SK-N-MC (cell line): ENCODE results near the gene TNFAIP1.

Experiments
- DNase-seq: peaks from one replicate; pipeline ENCODE4 v3.0.0-alpha.2; 2011; ENCODE audit warnings: low read depth, low spot score
- H3K27ac ChIP-seq: fragments of 200-600 bp; sonication (generic); 2 replicates; pipeline ENCODE4 v1.5.1; 2016; ENCODE audit warnings: mixed run types
- H3K36me3 ChIP-seq: fragments of 200-600 bp; sonication (generic); 2 replicates; pipeline ENCODE4 v1.6.1; 2017; ENCODE audit warnings: antibody characterized with exemption, low read length, mixed read lengths; ENCODE audit not compliant: insufficient read depth
- H3K4me3 ChIP-seq: fragments of 200-600 bp; sonication (generic); 2 replicates; pipeline ENCODE4 v1.5.1; 2016
- H3K9ac ChIP-seq: fragments of 200-600 bp; sonication (generic); 2 replicates; pipeline ENCODE4 v1.8.0; 2017; ENCODE audit warnings: mixed run types, mixed read lengths; ENCODE audit not compliant: insufficient read length
- H3K9me3 ChIP-seq: fragments of 200-600 bp; sonication (generic); 2 replicates; pipeline ENCODE4 v1.6.1; 2017; ENCODE audit warnings: low read depth, mild to moderate bottlenecking, antibody characterized with exemption, low read length, moderate library complexity, mixed read lengths
- EZH2 ChIP-seq: fragments of 200-600 bp; sonication (generic); IDR thresholded peaks from one replicate; pipeline ENCODE4 v1.6.1; 2017; ENCODE audit warnings: antibody characterized with exemption
- FOXP2 ChIP-seq: optimal IDR thresholded peaks from 2 replicates; pipeline ENCODE3; 2011; ENCODE audit warnings: mild to moderate bottlenecking, moderate library complexity; ENCODE audit not compliant: insufficient read depth; ENCODE audit errors: extremely low read length, control extremely low read depth
- POLR2AphosphoS5 ChIP-seq: IDR thresholded peaks from 2 replicates; pipeline ENCODE4 v1.6.1; 2012; ENCODE audit warnings: mild to moderate bottlenecking, low read depth, low read length, borderline replicate concordance

Gene TNFAIP1

DNA sequence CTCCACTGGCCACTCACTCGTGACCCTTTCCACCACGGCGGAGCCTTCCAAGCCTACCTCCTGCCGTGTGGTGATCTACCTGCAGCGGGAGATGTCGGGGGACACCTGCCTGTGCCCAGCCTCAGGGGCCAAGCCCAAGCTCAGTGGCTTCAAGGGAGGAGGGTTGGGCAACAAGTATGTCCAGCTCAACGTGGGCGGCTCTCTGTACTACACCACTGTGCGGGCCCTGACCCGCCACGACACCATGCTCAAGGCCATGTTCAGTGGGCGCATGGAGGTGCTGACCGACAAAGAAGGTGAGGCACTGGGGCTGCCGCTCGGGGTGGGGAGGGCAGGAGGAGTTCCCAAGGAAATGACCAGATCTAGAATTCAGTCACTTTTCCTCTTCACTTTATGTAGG is 3.9 kb downstream of the TNFAIP1 start:
- peaks cover 18% of the 10 kb centered on the region; the same call in 1 of the 2 replicates for H3K36me3 ChIP-seq
- H3K9me3 ChIP-seq, result no peaks in the 10 kb centered on the region
- DNase-seq, result no peak
- TF ChIP-seq EZH2, result no peak
- no peak for TF ChIP-seq FOXP2
- no peak for TF ChIP-seq POLR2AphosphoS5
- H3K9ac ChIP-seq, result no peak overlapping the region
- no peak overlapping the region for H3K4me3 ChIP-seq
- no peak overlapping the region for H3K27ac ChIP-seq

DNA sequence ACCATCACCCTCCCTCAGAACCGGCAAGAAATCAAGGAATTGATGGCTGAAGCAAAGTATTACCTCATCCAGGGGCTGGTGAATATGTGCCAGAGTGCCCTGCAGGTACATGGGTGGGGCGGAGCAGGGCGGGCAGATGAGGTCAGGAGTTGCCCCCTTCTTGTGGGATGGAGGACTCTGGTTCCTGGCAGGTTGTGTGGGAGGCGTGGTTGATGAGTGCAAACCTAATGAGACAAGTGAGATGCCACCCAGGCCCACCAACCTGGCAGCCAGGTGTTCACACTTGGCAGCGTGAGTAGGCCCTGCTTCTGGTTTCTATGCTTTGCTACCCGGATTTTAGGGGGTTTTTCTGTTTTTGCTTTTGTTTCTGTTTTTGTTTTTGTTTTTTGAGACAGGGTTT is 4.8 kb downstream of the TNFAIP1 start:
- TF ChIP-seq POLR2AphosphoS5, result no peak
- no peak for TF ChIP-seq FOXP2
- TF ChIP-seq EZH2, result no peak
- H3K9me3 ChIP-seq, result no peaks in the 10 kb centered on the region
- no peak overlapping the region for H3K4me3 ChIP-seq
- H3K27ac ChIP-seq, result no peak overlapping the region
- no peak overlapping the region for H3K9ac ChIP-seq
- H3K36me3 ChIP-seq, result peaks cover 20% of the 10 kb centered on the region; the same call in 1 of the 2 replicates
- DNase-seq, result no peak

DNA sequence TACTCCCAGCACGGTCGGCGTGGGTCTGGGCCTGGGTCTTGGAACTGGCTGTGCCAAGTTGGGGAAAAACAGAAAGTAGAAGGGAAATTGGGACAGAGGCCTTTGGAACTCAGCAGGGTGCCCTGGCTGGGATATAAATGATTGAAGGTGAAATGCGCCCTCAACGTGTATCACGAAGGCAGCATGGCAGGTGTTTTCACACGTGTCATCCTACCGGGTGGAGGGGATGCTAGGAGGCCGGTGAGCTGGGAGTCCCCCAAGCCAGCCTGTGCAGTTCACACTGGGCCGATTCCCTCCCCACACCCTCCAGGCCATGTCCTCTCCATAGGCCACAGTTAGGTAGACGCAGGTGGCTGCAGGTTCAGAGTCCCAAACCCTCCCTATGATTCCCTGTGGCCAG is 6.0 kb downstream of the TNFAIP1 start:
- Histone ChIP-seq H3K9me3 (no peaks in the 10 kb centered on the region), H3K27ac (no peak overlapping the region), H3K36me3 (peaks cover 20% of the 10 kb centered on the region; the same call in 1 of the 2 replicates), H3K4me3 (no peak overlapping the region), H3K9ac (no peak overlapping the region)
- TF ChIP-seq POLR2AphosphoS5 (no peak), FOXP2 (no peak), EZH2 (no peak)
- no peak for DNase-seq

DNA sequence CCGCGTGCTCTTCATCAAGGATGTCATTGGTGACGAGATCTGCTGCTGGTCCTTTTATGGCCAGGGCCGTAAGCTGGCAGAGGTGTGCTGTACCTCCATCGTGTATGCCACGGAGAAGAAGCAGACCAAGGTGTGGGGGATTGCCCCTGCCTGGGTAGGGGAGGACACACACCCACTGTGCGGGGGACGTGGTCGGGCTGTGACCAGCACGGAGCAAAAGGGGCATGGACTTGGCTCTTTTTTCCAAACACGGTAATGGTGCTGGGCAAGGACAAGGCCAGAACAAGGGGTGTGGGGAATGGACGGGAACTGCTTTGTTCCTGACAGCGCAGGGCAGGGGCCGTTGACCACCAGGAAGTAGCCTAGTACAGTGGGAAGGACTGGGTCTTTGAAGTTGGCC is 6.8 kb downstream of the TNFAIP1 start:
- no peak for DNase-seq
- Histone ChIP-seq H3K36me3 (peaks cover 27% of the 10 kb centered on the region), H3K9ac (no peak overlapping the region), H3K4me3 (no peak overlapping the region), H3K9me3 (no peaks in the 10 kb centered on the region), H3K27ac (no peak overlapping the region)
- TF ChIP-seq FOXP2 (no peak), POLR2AphosphoS5 (no peak), EZH2 (no peak)

DNA sequence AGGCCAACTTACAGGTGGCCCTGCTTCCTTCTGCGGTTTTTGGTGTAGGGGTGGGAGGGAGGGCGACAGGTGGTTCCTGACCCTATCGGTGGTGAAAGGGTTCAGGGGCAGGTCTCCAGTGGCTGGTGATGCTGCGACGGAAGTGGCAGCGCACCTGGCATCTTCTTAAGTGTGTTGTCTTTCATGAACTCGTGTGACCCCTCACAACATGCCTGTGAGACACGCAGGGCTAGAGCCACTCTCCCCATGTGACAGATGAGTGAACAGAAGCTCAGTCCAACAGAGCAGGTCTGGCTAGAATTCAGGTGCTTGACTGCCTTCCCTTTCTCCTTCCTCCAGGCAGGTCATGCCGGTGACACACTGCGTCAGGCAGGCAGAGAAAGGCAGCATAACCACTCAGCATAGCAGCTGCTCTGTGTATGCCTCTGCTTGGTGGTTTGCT is 8.0 kb downstream of the TNFAIP1 start:
- H3K9ac ChIP-seq, result no peak overlapping the region
- DNase-seq, result no peak
- H3K36me3 ChIP-seq, result peaks cover 37% of the 10 kb centered on the region
- H3K27ac ChIP-seq, result no peak overlapping the region
- no peaks in the 10 kb centered on the region for H3K9me3 ChIP-seq
- no peak for TF ChIP-seq POLR2AphosphoS5
- TF ChIP-seq FOXP2, result no peak
- H3K4me3 ChIP-seq, result no peak overlapping the region

DNA sequence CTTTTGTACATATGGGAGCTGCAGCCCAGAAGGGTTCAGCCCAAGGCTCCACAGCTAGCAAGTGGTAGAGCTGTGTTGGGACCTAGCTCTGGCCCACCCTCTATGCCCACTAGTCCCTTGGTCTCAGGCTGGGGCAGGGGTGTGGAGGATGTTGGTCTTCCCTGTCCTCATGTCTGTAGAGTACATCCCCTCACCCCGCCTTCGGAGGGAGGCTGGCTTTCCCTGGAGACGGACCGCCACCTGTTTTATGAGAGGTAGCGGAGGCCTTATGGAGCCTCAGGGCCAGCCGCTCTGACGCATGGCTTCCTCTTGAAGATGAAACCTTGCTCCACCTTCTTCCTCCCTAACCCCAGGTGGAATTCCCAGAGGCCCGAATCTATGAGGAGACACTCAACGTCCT is 8.4 kb downstream of the TNFAIP1 start:
- Histone ChIP-seq H3K4me3 (no peak overlapping the region), H3K9me3 (no peaks in the 10 kb centered on the region), H3K27ac (no peak overlapping the region), H3K9ac (no peak overlapping the region), H3K36me3 (peaks cover 42% of the 10 kb centered on the region)
- TF ChIP-seq FOXP2 (no peak), POLR2AphosphoS5 (no peak), EZH2 (no peak)
- DNase-seq, result no peak

DNA sequence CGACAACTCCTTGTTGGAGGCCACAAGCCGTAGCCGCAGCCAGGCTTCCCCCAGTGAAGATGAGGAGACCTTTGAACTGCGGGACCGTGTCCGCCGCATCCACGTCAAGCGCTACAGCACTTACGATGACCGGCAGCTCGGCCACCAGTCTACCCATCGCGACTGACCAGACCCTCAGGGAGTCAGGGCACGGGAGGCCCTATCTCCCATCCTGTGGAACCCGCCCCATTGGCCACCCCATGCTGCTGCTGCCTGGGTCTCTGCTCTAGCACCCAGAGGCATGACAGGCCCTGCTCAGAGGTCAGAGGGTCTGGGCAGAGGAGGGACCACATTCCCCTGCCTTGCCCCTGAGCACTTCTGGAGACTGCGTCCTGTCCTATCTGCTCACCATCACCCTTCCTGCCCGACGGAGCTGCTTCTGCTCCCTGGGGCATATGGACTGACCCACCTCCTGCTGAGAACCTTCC is 8.9 kb downstream of the TNFAIP1 start:
- Histone ChIP-seq H3K4me3 (no peak overlapping the region), H3K9me3 (no peaks in the 10 kb centered on the region), H3K9ac (no peak overlapping the region), H3K27ac (no peak overlapping the region), H3K36me3 (peaks cover 44% of the 10 kb centered on the region)
- TF ChIP-seq EZH2 (no peak), POLR2AphosphoS5 (no peak), FOXP2 (no peak)
- DNase-seq, result no peak

DNA sequence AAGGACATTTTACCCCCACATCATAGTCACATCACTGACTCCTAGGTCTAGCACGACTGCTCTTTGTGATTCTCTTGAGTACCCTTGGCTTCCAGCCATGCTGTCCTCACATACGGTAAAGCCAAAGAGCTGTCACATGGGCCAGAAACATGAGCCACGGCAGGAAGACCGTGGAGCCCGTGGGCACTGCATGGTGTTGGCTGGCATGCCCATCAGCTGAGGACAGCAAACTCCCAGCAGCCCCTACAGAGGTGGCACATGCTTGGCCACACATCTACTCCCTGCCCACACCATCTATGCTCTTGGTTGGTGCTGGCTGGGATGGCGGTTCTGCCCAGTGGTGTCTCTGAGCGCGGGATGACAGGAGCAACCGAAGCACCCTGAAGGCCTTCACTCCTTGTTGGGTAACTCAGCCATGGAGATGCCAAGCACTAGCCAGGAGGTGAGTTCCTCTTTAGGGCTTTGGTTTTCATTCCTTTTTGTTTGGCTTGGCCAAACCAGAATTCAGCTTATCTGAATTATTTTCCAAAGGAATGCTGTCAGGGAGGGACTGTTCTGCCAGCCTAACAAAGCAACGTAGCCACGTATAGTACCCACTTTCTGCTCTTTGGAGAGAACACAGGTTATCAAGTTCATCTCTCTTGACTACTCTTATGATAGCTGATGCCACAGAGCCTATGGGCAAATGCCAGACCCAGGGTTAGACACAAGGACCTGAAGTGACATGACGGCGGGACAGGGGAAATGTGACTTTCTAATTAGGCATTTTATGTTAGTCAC is 10.0 kb downstream of the TNFAIP1 start:
- no peak for DNase-seq
- peaks cover 55% of the 10 kb centered on the region for H3K36me3 ChIP-seq

More for the DNA sequence above, 10.0 kb downstream of the TNFAIP1 start:
- Histone ChIP-seq H3K9ac (no peak overlapping the region), H3K27ac (no peak overlapping the region), H3K9me3 (no peaks in the 10 kb centered on the region), H3K4me3 (no peak overlapping the region)
- TF ChIP-seq EZH2, result no peak
- TF ChIP-seq POLR2AphosphoS5, result peak; percentile 27; the same call in 1 of the 2 replicates
- no peak for TF ChIP-seq FOXP2
